Urinary bladder (tissue), 4 donors: Measurements from ENCODE around the gene CA5B. TPM values are rescaled to one million over a fixed set of nuclear protein-coding genes. Genes with fewer than 3 reads are reported as not detected.
"Not testable (repeated sequence)": the region's sequence is repeated elsewhere in the genome, so short reads cannot be mapped to it uniquely, and the experiment has no call there.

Experiments used
- DNase-seq: peaks from one replicate; pipeline ENCODE4 v3.0.0-alpha.2; 2015; ENCODE audit errors: extremely low spot score
- H3K27ac ChIP-seq: one replicate; pipeline ENCODE4 v1.5.1; 2013; ENCODE audit warnings: low read depth, mild to moderate bottlenecking, moderate library complexity
- H3K36me3 ChIP-seq: one replicate; pipeline ENCODE4 v1.6.1; 2013; ENCODE audit warnings: mild to moderate bottlenecking, moderate library complexity; ENCODE audit not compliant: insufficient read depth
- H3K4me1 ChIP-seq: one replicate; pipeline ENCODE4 v1.6.1; 2013; ENCODE audit warnings: mild to moderate bottlenecking, moderate library complexity; ENCODE audit not compliant: insufficient read depth
- H3K4me3 ChIP-seq: one replicate; pipeline ENCODE4 v1.5.1; 2013; ENCODE audit warnings: low read depth, low read length
- WGBS: extraction: QIAGEN DNeasy Blood & Tissue Kit; methylation state at CpG from one replicate; pipeline ENCODE4 v1.1.7; 2013; 5-methylcytosine and 5-hydroxymethylcytosine counted together
- polyA plus RNA-seq: library from polyadenylated mRNA; stranded (reverse); fragments of 200-250 nt; gene quantifications from one replicate; pipeline ENCODE4 v1.2.3, GENCODE V29; 2013
- total RNA-seq: library from RNA; depleted of rRNA; stranded (reverse); fragments of >200 nt; gene quantifications from one replicate; pipeline ENCODE4 v1.2.3, GENCODE V29; 2014
- donor health status: healthy with polysubstance abuse.
- donor health status: healthy.

The CA5B gene
- total RNA-seq (21.4 TPM), polyA plus RNA-seq (6.8 TPM)

- Histone ChIP-seq H3K4me1 (no peaks in the 10 kb centered on the region), H3K27ac (no peak within 1 kb of the TSS), H3K36me3 (no peaks in the 10 kb centered on the region), H3K4me3 (peak within 1 kb of the TSS; percentile 51)
- DNase-seq: peak; percentile 69
- WGBS: 5% methylated on average over 55 of the region's 55 CpGs
Measured at GRCh38 chrX:15737959-15738902, at the start of gene CA5B. Gene CA5B, plus strand, starts transcription at chrX:15738270. Its CDS starts 11,754 bp downstream, at chrX:15750024.

DNA sequence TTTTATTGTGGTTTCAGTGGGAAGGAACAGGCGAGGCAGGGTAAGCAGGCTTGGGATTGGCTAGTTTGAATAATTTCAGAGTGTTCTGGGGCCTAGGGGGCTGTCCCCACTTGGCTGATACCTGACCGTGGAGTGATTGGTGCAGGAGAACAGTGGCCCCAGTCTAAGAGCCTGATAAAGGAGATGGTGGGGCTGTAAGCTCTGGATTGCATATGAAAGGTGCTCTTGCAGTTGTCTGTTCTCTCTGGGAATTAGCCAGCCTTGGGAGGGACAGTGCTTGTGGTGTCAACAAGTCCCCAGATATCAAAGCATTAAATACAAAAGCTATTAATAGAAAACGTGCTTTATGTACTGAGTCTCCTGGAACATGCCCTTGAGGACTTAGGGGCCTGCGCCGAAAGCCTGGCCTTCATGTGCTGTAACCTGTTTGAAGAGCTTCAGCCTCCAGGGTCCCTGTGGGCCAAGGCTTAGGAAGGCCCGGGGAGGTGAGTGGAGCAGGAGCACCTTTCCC, 43.1 kb upstream of the CA5B start:
- no peak overlapping the region for H3K4me3 ChIP-seq
- no peaks in the 10 kb centered on the region for H3K36me3 ChIP-seq
- H3K4me1 ChIP-seq: no peaks in the 10 kb centered on the region
- WGBS: 85% methylated on average over 6 of the region's 6 CpGs
- no peak overlapping the region for H3K27ac ChIP-seq
- DNase-seq: no peak

DNA sequence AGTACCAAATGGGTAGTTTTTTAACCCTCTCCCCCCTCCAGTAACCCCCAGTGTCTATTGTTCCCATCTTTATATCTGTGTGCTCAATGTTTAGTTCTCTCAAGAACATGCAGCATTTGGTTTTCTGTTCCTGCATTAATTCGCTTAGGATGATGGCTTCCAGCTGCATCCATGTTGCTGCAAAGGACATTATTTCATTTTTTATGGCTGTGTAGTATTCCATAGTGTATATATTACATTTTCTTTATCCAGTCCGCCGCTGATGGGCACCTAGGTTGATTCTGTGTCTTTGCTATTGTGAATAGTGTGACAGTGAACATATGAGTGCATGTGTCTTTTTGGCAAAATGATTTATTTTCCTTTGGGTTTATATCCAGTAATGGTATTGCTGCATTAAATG, 41.6 kb upstream of the CA5B start:
- Histone ChIP-seq H3K36me3 (no peaks in the 10 kb centered on the region), H3K4me3 (no peak overlapping the region), H3K27ac (no peak overlapping the region), H3K4me1 (no peaks in the 10 kb centered on the region)
- no peak for DNase-seq
- 98% methylated on average over 3 of the region's 3 CpGs for WGBS

- WGBS: 98% methylated on average over 40 of the region's 40 CpGs
- Histone ChIP-seq H3K4me3 (no peak overlapping the region), H3K4me1 (no peaks in the 10 kb centered on the region), H3K36me3 (no peaks in the 10 kb centered on the region), H3K27ac (no peak overlapping the region)
- DNase-seq: no peak
Measured at GRCh38 chrX:15702488-15703371, 35.3 kb upstream of the CA5B start.

DNA sequence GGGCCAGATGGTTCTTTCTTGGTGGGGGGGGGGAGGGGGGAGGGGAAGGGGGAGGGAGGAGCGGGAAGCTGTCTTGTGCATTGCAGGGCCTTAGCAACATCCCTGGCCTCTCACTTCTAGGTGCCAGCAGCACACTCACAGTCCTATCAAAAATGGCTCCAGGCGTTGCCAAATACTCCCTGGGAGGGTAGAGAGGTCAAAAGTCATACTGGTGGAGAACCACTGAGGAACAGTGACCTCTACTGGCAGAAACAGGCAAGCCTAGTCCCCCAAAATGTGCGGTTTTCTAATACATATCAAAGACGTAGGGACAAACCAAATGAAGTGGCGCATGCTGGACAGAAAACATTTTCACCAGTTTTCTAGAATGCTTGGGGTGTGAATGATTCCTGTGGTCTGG, 34.3 kb upstream of the CA5B start:
- not testable (repeated sequence) for H3K27ac ChIP-seq, H3K36me3 ChIP-seq, DNase-seq, H3K4me3 ChIP-seq, H3K4me1 ChIP-seq
- WGBS: no CpG with 5 or more reads among the region's 5 CpGs

- not testable (repeated sequence) for H3K27ac ChIP-seq, H3K4me3 ChIP-seq, DNase-seq, H3K4me1 ChIP-seq, H3K36me3 ChIP-seq
- 81% methylated on average over 5 of the region's 8 CpGs for WGBS
Measured at GRCh38 chrX:15704273-15704672, 33.8 kb upstream of the CA5B start.

GRCh38 chrX:15714529-15714928, 23.5 kb upstream of the CA5B start:
- DNase-seq: no peak
- Histone ChIP-seq H3K4me3 (no peak overlapping the region), H3K4me1 (no peaks in the 10 kb centered on the region), H3K27ac (no peak overlapping the region), H3K36me3 (no peaks in the 10 kb centered on the region)
- WGBS: 97% methylated on average over 1 of the region's 1 CpG

DNA sequence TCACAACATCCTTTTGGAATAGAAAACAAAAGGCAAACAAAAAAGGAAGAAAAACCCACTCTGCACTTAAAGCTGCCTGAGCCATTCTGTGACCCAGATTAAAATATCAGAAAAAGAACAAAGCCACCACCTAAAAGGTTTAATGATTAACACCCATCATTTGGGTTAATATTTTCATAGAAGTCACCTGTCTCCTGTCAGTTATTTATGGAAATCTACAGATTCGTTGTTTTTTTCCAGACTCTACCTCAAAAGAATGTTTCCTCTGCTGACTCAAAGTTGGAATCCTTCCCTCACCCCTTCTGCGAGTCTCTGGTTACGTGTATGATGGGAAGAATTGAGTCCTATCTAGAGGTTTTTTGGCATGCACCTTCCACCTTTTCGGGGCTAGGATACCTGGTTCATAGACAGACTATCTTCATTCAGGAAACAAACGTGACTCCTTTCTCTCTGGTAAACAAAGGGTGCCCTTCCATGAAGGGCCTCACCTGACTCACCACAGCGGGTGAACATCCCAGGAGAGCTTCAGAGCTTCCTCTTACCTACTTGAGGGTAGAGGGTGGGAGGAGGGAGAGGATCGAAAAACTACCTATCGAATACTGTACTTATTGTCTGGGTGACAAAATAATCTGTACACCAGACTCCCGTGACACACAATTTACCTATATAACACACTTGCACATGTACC, 19.6 kb upstream of the CA5B start:
- Histone ChIP-seq H3K4me3 (no peak overlapping the region), H3K36me3 (no peaks in the 10 kb centered on the region), H3K27ac (no peak overlapping the region), H3K4me1 (no peaks in the 10 kb centered on the region)
- WGBS: 82% methylated on average over 9 of the region's 9 CpGs
- DNase-seq: no peak

DNA sequence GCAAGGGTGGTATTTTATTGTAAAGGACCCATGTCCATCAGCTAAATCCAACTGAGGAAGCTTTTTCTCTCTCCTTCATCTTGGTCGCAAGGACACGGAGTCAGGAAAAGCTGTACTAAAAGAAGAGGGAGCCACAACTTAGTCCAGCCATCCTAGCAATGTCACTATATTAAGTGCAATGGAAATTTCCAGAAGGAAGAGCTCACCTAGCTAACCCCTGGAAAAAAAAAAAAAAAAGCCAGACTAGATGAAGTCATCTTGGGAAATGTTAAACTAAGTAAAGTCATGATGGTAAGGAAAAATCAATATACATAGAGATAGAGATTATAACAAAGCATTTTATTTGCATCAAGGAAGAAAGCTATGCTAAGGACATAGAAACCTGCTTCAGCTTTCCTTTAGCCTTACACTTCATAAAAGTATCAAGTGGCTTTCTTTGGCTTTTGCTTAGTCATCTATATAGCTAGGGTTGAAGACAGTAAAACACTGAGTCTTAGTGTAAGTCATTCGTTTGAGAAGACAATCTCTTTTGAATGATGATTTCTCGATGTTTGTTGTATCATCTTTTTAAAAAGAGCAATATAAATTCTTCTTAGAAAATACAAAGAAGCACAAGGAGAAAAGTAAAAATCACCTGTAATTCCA, 18.6 kb upstream of the CA5B start:
- Histone ChIP-seq H3K27ac (no peak overlapping the region), H3K36me3 (no peaks in the 10 kb centered on the region), H3K4me3 (no peak overlapping the region), H3K4me1 (no peaks in the 10 kb centered on the region)
- 86% methylated on average over 4 of the region's 4 CpGs for WGBS
- DNase-seq: no peak

GRCh38 chrX:15721911-15722310, 16.2 kb upstream of the CA5B start:
- DNase-seq: no peak
- no peaks in the 10 kb centered on the region for H3K36me3 ChIP-seq
- no peak overlapping the region for H3K27ac ChIP-seq
- H3K4me1 ChIP-seq: no peaks in the 10 kb centered on the region
- H3K4me3 ChIP-seq: no peak overlapping the region
- 78% methylated on average over 1 of the region's 1 CpG for WGBS

GRCh38 chrX:15723887-15724517, 14.1 kb upstream of the CA5B start:
- 87% methylated on average over 3 of the region's 3 CpGs for WGBS
- Histone ChIP-seq H3K4me3 (no peak overlapping the region), H3K27ac (no peak overlapping the region), H3K4me1 (no peaks in the 10 kb centered on the region), H3K36me3 (no peaks in the 10 kb centered on the region)
- no peak for DNase-seq

- Histone ChIP-seq H3K4me1 (no peaks in the 10 kb centered on the region), H3K4me3 (no peak overlapping the region), H3K36me3 (no peaks in the 10 kb centered on the region), H3K27ac (no peak overlapping the region)
- 100% methylated on average over 2 of the region's 2 CpGs for WGBS
- DNase-seq: no peak
Measured at GRCh38 chrX:15724911-15725310, 13.2 kb upstream of the CA5B start.
